Jurkat, Clone E6-1 (cell line): ENCODE measurements around the gene GLDC.

Source experiments
- DNase-seq: peaks from one replicate; pipeline ENCODE4 v3.0.0-alpha.2; 2011; ENCODE audit warnings: low read depth, low spot score
- H3K4me3 ChIP-seq: 2 replicates; pipeline ENCODE4 v1.5.1; 2011; ENCODE audit warnings: mild to moderate bottlenecking, low read length, control low read depth, moderate library complexity

GLDC gene

GRCh38 chr9:6584881-6585597 lies 60.5 kb downstream of the GLDC start:
- peak; percentile 35 for DNase-seq

GRCh38 chr9:6581253-6581652 lies 64.3 kb downstream of the GLDC start:
- H3K4me3 ChIP-seq = no peak overlapping the region
- no peak for DNase-seq

More at GRCh38 chr9:6584881-6585597, 60.5 kb downstream of the GLDC start:
- H3K4me3 ChIP-seq = no peak overlapping the region

GRCh38 chr9:6579613-6580012 lies 65.9 kb downstream of the GLDC start:
- no peak overlapping the region for H3K4me3 ChIP-seq
- no peak for DNase-seq

GRCh38 chr9:6576987-6577386 lies 68.5 kb downstream of the GLDC start:
- no peak overlapping the region for H3K4me3 ChIP-seq
- DNase-seq = no peak

GRCh38 chr9:6575324-6576034 lies 70.0 kb downstream of the GLDC start:
- H3K4me3 ChIP-seq = no peak overlapping the region
- no peak for DNase-seq

GRCh38 chr9:6567140-6567591 lies 78.4 kb downstream of the GLDC start:
- no peak overlapping the region for H3K4me3 ChIP-seq
- DNase-seq = no peak

- H3K4me3 ChIP-seq = no peak overlapping the region
- no peak for DNase-seq
Observed at GRCh38 chr9:6566409-6567139, 79.0 kb downstream of the GLDC start.

- H3K4me3 ChIP-seq = no peak overlapping the region
- DNase-seq = no peak
Observed at GRCh38 chr9:6565312-6565711, 80.2 kb downstream of the GLDC start.

DNA sequence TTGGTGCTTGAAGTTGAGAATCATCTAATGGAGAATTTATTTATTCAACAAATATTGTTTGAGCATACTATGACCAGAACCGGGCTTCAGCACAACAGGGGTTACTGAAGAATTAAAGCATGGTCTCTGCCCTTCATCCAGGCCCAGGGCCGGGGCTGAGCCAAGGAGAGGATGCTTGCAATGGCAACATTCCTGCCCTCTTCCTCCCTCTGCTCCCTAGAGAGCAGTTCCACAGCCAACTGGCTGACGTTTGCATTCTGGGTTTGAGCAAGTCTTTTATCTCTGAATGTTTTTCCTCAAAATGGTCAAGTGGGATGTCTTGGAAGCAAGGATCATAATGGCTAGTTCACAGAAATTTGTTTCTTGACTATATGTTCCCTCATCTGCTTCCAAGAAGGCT lies 80.7 kb downstream of the GLDC start:
- H3K4me3 ChIP-seq = no peak overlapping the region

GRCh38 chr9:6564360-6564759 lies 81.2 kb downstream of the GLDC start:
- no peak for DNase-seq
- H3K4me3 ChIP-seq = no peak overlapping the region

More for the DNA sequence above, 80.7 kb downstream of the GLDC start:
- DNase-seq = no peak

DNA sequence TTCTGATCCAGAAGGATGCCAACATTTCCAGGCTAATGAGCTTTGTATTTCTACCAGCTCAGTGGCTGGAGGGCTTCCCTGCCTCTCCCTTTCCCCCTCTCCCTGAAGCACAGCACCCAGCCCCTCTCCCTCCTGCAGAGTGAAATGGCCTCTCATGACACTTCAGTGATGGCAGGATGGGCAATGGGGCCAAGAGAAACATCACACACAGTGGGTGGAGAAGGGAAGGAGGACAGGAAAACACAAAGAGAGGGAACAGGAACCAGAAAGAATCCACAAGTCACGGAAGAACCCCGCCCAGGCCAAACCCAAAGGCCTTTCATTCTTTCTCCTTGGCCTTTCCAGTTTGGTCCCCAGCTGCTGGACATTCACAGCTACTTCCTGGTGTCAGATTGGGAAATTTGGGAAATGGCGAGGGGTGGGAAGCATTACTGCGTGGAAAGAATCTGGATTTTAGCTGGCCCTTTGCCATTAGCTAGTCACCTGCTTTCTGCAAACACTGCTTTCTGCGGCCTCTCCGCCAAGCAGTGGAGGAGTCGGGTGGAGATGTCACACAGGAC lies 82.6 kb downstream of the GLDC start:
- no peak overlapping the region for H3K4me3 ChIP-seq
- no peak for DNase-seq

GRCh38 chr9:6562201-6562600 lies 83.3 kb downstream of the GLDC start:
- DNase-seq = no peak

DNA sequence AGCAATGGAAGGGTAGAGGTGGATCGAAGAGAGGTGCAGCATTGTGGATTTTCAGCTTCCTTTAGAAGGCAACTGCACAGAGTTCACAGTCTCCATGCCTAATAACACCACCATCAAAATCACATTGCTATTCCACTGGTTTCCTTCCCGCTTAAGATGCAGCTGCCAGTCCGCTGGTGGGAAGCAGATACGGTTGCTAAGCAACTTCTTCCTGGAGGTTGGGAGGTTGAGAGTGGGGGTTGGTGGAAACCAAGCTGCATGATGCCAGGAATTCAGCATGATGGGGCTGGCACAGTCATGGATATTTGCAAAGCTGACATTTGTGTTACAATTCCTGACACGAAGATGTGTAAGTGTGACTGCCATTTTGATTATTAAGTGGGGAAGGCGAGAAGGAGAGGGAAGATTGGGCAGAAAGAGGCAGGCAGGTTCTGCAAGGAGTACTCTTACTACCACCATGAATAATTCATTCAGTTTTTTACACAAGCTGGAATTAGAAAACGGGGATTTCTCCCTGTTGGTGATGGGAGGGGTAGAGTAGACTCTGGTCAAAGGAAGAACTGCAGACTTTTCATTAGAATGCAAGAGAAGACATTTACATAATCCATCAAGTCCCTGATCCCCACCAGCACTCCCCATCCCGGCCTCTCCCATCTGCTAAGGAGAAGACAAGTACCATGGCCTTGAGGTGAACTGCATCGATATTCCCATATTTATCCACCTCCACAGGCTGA lies 87.5 kb downstream of the GLDC start:
- no peak for DNase-seq
- no peak overlapping the region for H3K4me3 ChIP-seq

More at GRCh38 chr9:6562201-6562600, 83.3 kb downstream of the GLDC start:
- no peak overlapping the region for H3K4me3 ChIP-seq

GRCh38 chr9:6553866-6554265 lies 91.7 kb downstream of the GLDC start:
- H3K4me3 ChIP-seq = no peak overlapping the region
- no peak for DNase-seq

DNA sequence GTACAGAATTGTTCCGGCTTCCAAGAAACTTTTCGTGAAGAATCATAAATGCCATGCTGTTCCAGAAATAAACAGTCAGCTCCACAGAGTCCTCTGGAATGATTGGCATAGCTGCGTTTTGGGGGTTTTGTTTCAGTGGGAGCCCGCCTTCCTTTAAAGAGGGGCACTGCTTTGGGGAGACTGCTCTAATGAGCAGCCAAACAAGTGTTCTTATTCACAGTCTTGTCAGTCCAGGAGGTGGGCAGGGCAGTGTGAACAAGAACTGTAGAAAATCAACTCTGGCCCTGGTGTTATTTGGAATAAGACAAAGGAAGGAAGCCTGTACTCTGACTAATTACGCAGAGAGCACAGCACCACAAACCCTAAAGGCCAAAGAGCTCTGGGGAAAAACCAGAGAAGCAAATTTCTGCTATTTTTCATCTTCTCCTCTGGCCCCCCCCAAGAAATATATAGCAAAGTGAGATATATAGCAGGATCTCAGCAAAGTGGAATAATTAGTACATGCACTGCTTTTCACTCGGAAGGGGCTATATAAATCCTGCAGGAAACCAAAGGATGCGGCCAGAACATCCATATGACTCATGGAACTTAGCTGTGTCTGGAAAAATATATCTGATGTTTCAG lies 92.9 kb downstream of the GLDC start:
- no peak for DNase-seq

DNA sequence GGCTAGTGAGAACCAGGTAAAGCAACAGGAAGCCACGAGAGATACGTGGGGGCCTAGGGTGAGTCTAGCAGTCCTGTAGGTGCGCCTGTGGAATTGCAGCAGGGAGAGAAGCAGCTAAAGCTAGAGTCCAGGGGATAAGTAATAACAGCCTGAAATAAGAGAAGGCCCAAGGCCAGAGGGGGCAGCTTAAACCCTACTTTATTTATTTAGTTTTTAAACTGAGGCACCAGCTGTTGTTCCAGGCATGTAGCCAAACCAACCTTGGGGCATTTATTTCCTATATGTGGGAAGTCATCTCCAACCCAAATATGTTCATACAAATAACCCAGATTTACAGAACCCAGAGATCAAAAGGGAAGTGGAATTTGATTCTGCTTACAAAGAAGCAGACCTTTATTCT lies 93.5 kb downstream of the GLDC start:
- no peak overlapping the region for H3K4me3 ChIP-seq

More for the DNA sequence above, 92.9 kb downstream of the GLDC start:
- no peak overlapping the region for H3K4me3 ChIP-seq

DNA sequence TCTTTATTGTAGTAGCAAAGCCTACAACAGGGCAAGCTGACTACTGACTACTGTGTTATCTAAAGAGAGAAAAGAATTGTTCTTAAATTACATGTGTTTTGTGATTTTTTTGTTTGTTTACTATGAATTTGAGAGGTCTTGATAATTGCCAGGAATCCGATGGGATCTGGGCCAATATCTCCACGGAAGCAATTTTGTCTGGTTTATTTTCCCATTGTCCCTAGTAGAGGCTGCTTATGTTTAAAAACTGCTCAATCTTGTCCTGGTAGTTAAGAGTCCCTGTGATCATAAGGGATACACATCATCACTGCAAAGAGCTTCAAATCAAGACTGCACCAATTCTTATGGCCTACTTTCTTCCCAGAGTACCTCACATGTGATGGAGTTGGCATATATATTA lies 94.4 kb downstream of the GLDC start:
- no peak for DNase-seq
- no peak overlapping the region for H3K4me3 ChIP-seq

More for the DNA sequence above, 93.5 kb downstream of the GLDC start:
- DNase-seq = no peak

DNA sequence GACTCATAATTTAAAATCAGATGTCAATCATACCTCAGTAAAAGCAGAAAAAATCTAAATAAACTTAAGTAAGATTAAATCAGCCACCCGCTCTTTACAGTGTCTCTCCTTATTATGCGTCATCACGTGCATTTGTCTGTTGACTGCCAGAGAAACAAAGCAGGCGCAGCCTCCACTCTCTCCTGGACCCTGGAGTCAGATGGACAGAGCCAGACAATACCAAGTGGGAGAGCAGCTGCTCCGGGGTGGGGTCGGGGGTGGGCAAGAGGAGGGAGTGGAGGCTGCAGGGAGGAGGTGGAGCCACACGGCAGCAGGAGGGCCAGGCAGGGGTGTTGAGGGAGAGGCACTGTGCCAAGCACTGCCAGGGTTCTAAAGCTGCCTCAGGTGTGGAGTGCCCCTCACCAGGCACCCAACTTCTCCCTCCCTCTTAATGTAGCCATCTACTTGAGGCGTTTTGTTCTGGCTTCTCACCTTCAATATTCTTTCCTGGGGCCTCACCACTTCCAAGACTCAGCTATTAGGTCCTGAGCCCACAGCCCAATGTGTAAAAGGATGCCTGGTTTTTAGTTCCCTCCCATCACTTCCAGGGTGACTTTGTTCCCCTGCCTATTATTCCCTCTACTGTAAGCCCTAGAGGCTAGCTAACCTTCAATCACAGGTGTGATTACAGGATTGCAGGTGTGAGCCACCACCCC lies 96.3 kb downstream of the GLDC start:
- DNase-seq = no peak

More for the DNA sequence above, 96.3 kb downstream of the GLDC start:
- H3K4me3 ChIP-seq = no peak overlapping the region
